SK-MEL-5 (cell line): ENCODE measurements around the gene PAIP2B. TPM values are rescaled to one million over a fixed set of nuclear protein-coding genes. Genes with fewer than 3 reads are reported as not detected.
"Not testable (repeated sequence)": the region's sequence is repeated elsewhere in the genome, so short reads cannot be mapped to it uniquely, and the experiment has no call there.

Source experiments
- DNase-seq: peaks from one replicate; pipeline ENCODE4 v3.0.0-alpha.2; 2016; ENCODE audit warnings: low read depth, low spot score
- in situ Hi-C: cut with HindIII; loops from 2 replicates; pipeline ENCODE4 v1.10.0; 2016; ENCODE audit warnings: low sequenced_read_pairs, high pct_unique_total_duplicates, low pct_unique_long_range_greater_than_20kb
- total RNA-seq: library from RNA; depleted of rRNA; stranded (reverse); fragments of >200 nt; shearing (Covaris generic); gene quantifications from 2 replicates; pipeline ENCODE4 v1.2.3, GENCODE V29; 2014

PAIP2B gene
- total RNA-seq, 1 experiment from 2014 or later: 1.0 TPM

DNA sequence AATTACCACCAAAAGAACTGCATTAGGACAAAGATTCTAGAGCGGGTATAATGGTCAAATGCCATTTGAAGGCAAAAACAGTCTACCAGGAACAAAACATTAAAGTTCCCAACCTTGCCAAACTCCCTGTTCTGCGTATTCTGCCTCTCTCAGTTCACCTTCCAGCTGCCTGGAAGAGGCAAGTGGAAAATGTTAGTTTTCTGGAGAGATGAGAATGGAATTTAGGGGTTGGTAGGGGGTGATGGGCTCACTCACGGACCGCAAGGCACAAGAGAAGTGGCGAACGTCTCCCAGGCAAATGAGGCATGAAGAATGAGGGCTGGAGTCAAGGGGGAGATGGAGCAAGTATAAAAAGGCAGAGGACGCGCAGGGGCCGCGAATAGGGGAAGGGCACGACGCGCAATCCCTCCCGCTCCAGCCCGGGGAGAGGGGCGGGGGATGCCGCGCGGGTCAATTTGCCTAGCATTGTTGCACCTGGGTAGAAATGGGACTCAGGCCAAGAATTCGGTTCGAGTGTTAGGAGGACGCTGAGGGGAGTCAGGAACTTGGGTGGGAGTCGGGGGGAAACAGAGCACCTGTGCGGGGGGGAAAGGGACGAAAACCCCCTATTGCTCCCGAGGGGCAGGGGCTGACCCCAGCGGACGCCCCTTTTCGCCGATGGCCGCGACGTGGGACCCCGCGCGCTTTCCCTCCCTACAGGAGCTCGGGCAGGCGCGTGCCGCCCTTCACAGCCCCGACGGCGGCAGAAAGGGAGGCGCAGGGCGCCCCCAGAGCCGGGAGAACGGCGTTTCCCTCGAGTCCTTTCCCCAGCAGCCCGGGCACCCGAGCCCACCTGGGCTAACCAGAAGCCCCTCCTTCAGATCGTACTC, 573 bp downstream of the PAIP2B start:
- in situ Hi-C loops: loop anchor here (10.0 kb wide), 1 partner anchor 68 kb away; no protein-coding TSS in a partner anchor
- DNase-seq: peak; percentile 8

DNA sequence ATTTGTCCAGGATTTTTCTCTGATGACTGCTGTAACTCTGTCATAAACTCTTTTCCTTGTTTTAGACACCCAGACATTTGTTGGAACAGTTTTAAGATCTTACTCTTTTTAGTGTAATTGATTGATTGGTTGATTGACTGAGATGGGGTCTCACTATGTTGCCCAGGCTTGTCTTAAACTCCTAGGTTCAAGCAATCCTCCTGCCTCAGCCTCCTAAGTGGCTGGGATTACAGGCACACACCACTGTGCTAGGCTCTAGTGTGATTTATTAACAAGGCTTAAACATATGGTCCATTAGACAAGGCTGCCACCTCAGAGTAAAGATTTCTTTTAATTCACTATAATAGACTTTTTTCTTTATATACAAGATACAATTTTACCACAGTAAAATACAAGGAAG, 2.0 kb downstream of the PAIP2B start:
- in situ Hi-C loops: loop anchor here (10.0 kb wide), 1 partner anchor 70 kb away; no protein-coding TSS in a partner anchor

DNA sequence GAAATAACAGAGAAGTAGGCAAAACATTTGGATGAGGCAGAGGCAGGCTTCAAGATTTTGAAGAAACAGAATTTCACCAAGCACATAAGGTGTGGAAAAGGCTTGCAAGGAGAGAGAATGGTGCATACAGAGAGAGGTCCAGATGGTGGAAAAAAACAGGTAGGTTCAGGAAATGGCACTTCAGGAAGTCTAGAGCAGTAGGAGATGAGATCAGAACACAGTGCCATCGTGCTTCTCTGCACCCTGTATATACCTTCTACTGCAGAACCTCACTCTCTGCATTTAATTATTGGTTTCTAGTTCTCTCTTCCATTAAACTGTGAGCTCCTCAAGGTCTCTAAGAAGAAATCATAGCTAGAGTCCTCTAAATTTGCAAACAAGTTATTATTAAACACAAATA, 2.4 kb downstream of the PAIP2B start:
- DNase-seq: no peak
- in situ Hi-C loops: loop anchor here (10.0 kb wide), 1 partner anchor 70 kb away; no protein-coding TSS in a partner anchor

More for the DNA sequence above, 2.0 kb downstream of the PAIP2B start:
- no peak for DNase-seq

DNA sequence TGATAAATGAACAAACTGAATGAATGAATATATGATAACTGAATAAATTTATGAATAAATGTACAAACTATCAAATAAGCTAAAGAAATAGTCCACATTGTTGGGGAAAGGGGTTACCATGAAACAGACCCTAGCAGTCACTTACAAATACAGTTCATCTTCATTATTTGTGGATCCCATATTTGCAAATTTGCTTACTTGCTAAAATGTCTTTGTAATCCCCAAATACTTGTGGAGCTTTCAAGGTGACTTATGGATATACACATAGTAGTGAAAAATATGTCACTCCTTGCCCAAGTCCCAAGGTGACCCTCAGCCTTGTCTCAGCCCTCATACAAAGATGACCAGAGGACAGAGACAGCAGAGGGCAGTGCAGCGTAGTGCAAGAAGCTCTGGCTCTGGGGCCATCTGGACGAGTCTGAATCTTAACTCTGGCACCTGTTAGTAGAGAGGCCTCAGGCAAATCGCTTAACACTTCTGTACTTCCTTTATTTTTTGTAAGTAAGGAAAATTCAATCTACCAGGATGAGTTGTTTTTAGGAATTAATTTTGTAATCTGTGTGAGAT, 3.1 kb downstream of the PAIP2B start:
- in situ Hi-C loops: loop anchor here (10.0 kb wide), 1 partner anchor 71 kb away; no protein-coding TSS in a partner anchor
- DNase-seq: peak; percentile 90

DNA sequence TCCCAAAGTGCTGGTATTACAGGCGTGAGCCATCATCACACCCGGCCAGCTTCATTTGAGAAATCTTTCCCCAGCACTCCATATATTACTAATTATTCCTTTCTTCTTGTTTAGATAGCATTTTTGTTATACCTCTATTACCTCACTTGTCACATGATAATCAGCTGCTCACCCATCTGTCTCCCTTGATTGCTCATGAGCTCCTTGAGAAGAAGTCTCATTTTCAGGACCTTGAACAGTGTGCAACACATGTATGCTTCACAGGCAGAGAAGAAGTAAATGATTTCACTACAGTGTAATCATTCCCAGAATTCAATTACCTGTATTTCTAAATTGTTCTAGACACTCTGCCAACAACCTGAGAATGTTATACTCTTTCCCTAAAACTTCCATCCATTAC, 6.2 kb downstream of the PAIP2B start:
- peak; percentile 19 for DNase-seq
- in situ Hi-C loops: loop anchor here (10.0 kb wide), 1 partner anchor 74 kb away; no protein-coding TSS in a partner anchor

DNA sequence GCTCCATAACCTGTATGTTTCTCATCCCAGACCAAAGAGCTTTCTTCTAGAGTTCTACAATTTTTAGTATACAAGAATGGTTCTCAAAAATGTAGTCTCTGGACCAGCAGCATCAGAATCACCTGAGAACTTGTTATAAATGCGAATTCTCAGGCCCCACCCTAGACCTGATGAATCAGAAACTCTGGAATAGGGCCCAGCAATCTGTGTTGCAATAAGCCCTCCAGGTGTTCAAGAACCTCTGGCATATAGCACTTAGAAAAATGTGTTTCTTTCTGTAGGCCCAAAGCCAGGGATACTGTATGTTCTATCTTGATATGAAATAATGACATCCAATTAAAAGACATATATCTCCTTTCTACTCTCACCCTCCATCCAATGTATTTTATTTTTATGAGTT, 10.4 kb downstream of the PAIP2B start:
- in situ Hi-C loops: no loop called here
- no peak for DNase-seq

DNA sequence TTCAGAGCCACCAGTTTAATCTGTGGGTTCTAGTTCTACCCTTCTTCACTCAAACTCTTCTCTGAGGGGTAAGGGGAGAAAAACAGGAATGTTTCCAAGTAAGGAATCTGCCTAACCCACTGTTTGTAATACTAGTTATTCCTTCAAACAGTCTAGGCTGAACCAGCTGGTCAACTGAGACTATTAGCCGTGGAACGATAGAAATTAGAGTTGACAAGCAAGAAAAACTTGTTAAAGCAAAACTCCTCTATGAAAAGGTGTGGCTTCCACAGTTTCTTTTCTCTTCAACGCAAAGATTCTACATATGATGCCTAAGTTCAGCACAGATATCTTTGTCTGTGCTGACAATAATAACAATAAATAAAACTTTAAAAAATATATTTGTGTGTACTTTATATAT, 11.5 kb downstream of the PAIP2B start:
- DNase-seq: no peak
- in situ Hi-C loops: no loop called here

DNA sequence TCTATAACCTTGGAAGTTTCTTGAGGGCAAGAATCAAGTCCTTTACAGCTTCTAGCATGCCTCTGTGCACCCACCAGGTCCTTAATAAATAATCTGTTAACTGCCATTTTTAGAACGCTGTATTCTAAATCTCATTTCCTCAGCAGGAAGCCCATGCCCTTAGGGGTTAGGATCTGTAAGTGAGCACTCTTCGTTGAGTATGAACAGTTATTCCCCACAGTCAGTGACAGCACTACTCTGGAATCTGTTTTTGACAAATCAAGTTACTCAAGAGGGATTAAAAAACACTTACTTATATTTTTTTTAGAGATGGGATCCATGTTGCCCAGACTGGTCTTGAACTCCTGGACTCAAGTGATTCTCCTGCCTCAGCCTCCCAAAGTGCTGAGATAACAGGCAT, 14.6 kb downstream of the PAIP2B start:
- in situ Hi-C loops: no loop called here
- DNase-seq: no peak

DNA sequence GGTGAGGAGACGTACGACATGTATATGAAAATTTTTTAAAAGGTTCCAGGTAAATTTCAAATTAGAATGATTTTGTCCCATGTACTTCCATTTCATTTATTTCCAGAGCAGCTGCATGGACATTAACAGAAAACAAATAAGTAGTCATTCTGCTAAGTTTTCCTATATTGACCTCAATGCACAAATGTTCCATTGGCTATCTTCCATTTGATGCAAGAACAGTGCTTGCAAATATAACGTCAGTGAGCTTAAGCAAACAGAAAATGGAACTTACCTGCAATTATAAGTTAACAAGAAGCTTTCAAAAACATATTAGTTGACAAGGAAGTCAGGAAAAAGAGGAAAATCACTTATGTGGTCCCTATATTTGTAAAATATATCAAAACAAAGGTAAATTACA, 16.6 kb downstream of the PAIP2B start:
- in situ Hi-C loops: no loop called here
- no peak for DNase-seq

DNA sequence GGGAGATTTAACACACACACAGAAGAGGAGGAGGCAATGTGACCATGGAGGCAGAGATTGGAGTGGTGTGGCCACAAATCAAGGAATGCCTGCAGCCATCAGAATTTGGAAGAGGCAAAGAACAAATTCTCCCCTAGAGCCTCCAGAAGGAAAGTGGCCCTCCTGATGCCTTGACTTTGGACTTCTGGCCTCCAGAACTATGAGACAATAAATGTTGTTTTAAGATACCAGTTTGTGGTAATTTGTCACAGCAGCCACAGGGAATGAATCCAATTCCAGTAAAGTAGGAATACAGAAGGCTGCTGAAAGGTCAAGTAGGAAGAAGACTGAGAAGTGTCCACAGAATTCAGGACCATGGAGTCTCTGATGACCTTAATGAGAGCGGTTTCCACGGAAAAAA, 18.1 kb downstream of the PAIP2B start:
- DNase-seq: no peak
- in situ Hi-C loops: no loop called here

DNA sequence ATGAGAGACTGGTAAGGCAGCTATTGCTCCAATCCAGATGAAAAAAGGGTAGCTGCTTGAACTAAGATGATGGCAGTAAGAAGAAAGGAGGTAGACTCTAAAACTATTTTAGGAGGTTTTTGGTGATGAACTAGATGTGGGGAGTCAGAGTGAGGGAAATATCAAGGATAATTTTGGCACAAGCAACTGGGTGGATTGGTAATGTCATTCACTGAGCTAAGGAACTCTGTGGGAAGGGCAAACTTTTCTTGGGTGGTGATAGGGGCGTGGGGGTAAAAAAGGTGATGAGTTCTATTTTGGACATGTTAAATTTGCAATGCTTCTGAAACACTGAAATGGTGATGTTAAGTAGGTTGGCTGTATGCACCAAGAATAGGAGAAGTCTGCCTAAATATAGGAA, 19.3 kb downstream of the PAIP2B start:
- in situ Hi-C loops: no loop called here
- DNase-seq: no peak

DNA sequence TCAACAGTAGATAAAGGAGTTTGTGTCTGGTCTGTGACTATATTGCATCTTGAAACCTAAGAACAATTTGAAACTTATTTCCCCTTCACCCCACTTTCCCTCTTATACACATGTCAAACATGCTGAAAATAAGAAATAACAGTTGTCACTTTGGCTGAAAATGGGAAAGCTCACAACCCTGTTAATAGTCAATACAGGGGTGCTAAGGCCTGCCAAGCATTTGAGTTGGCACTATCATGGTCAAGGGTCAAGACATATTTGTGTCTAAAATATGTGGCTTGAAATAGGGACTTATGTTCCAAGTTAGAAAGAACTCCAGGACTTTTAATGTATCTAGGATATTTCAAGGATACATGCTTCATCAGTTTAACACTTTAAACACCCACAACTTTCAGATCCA, 20.6 kb downstream of the PAIP2B start:
- in situ Hi-C loops: no loop called here
- no peak for DNase-seq

DNA sequence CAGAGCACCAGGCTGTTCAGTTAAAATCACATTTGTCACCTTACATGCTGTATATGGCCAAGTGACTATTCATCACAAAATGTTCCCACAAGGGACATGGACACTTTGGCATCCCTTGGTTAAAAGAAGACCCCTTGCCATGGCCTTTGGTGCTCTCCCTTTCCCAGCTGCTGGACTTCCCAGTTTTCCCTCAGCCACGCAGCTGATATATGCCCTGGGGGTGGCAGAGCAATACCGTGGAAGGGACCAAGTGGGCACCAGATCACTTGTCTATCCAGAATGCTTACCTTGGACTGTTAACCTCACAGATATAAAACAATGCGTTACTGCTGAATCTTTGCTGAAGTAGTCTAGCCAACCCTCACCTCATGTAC, 35.3 kb downstream of the PAIP2B start:
- in situ Hi-C loops: no loop called here
- no peak for DNase-seq

DNA sequence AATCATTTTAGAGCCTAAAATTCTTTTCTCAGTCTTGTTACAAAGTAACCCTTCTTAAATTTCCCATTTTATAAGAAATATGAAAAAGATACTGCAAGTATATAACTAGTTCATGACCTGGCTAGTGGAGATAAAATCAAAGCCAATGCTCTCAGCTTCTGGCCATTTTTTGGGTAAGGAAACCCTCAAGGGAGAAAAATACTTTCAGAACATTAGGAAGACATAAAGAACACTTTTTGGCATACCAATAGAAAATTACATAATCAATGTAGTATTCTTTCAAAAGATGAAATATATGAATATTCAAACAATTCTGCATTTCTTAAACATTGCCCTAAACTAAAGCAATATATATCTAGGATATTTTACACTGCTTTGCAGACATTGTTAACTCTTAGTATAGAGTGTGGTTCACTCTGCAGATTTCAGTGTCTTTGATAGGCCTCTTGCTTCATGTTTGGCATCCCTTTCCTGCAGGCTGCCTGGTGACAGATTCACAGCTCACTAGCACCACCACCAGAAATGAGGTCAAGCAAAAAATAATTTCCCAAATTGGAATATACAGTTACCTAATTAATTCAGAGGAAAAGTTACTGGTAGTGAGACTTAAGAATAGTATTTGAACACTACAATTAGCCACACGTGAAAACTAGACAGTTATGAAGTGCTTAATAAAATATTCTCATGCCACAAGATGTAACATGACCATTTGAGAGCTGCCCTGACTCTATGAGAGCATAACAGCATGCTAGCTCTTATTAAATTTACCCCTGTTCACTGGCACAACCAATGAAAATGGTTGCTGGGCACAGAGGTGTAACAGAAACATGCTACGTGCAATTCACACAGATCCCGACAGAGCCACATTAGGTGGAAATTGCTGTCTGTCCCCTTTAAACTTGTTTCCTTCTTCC, 36.0 kb downstream of the PAIP2B start:
- DNase-seq: peak; percentile 74
- in situ Hi-C loops: no loop called here

DNA sequence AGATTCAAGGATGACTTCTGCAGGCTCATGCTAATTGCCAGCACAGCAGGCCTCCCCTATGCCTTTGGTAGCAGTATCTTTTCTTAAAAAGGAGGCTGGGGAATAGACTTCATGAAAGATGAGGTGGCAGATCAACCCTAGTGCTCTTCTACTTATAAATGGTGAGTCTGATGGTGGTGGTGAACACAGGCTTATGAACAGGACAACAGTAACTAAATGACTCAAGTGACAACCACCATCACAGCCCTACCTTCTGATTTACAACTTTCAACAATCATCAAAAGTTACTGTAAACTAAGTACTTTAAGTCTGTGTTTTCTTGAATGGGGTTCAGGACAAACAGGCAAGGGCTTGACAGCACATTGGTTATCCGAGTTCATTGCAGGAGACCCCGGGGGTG, 39.3 kb downstream of the PAIP2B start:
- in situ Hi-C loops: no loop called here
- DNase-seq: no peak

DNA sequence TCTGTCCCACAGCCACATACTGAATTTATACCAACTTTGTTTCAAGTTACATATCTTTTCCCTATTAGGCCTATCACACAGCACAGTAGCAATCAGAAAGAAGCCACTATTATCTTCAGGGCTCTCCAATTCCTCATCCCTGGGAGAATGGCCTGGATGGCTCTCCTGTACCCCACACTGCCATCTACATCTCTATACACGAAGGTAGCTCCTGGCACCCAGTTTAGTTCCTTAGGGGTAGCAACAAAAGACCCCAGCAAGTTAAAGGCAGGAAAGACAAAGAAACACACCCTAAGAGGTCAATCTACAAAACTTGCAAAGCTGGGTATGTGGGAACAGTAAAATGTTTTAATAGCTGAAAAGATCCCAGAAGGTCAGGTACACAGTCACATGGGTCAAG, 39.9 kb downstream of the PAIP2B start:
- in situ Hi-C loops: no loop called here
- no peak for DNase-seq

DNA sequence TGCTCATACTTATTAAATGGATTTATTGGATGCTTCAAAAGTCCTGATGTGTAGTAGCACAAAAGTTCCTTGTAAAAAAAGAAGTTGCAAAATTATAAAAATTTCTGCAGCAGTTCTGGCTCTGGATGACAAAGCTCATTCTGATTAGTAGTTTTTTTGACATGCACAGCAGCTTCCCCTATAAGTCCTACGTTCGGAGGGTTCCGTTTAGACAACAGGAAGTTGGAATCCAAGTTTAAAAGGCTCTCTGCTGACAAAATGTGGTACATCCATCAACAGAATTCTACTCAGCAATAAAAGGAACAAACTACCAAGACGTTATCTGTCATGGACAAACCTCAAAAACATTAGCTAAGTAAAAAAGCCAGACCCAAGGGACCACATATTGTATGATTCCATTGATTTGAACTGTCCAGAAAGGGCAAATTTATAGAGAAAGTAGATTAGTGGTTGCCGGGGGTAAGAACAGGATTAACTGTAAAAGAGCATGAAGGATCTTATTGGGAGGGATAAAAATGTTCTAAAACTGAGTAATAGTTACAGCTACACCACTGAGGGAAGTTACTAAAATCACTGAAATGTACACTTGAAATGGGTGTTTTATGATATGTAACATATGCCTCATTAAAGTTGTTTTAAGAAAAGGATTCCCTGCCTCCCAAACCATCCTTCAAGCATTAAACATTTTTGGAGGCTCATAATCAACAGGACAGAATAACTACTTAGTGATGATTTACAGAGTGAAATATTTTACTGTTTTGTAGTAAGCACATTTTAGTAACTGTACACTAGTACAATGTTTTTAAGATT, 43.4 kb downstream of the PAIP2B start:
- in situ Hi-C loops: not testable (repeated sequence)
- DNase-seq: peak; percentile 48
